Measurements from ENCODE around the gene ADGRG3. TPM values are rescaled to one million over a fixed set of nuclear protein-coding genes. Genes with fewer than 3 reads are reported as not detected.

The ADGRG3 gene
- total and polyA plus RNA-seq, 2 of the 13 experiments (the other 11 are each of a cell fraction or from before 2014, with no cell fraction given): 2.7 to 11.8 TPM

GRCh38 chr16:57660715-57661463 lies 7.2 kb upstream of the ADGRG3 start (continued):
- TF ChIP-seq DRAP1 (CRISPR knock-in tag; IDR thresholded peaks at IDR 0.05) (no peak), TEAD3 (CRISPR knock-in tag; optimal IDR thresholded peaks at IDR 0.05; ENCODE audit: borderline replicate concordance) (peak; percentile 32), ZBTB7B (CRISPR knock-in tag; IDR thresholded peaks at IDR 0.05) (no peak), NR1H2 (CRISPR knock-in tag; IDR thresholded peaks at IDR 0.05; ENCODE audit: borderline replicate concordance, low read depth) (no peak), ZBTB25 (CRISPR knock-in tag; IDR thresholded peaks at IDR 0.05) (no peak), ADNP (CRISPR knock-in tag; IDR thresholded peaks at IDR 0.05) (0 out of 2 replicates have a peak, but pooled peaks have one; percentile 68), ZNF253 (CRISPR knock-in tag; IDR thresholded peaks at IDR 0.05; ENCODE audit: borderline replicate concordance) (no peak), ZNF558 (CRISPR knock-in tag; IDR thresholded peaks at IDR 0.05; ENCODE audit: borderline replicate concordance) (no peak), HNF1A (IDR thresholded peaks at IDR 0.05; ENCODE audit: low read depth) (no peak), HNF1A (CRISPR knock-in tag; IDR thresholded peaks at IDR 0.05; ENCODE audit: borderline replicate concordance) (no peak; the same call in 1 of the 2 replicates), ZSCAN30 (CRISPR knock-in tag; IDR thresholded peaks at IDR 0.05) (no peak), TBL1XR1 (IDR thresholded peaks at IDR 0.05; ENCODE audit: borderline replicate concordance, low read length, partially characterized antibody) (no peak), DMAP1 (CRISPR knock-in tag; IDR thresholded peaks at IDR 0.05) (no peak), TCF12 (IDR thresholded peaks at IDR 0.05) (no peak), TCF12 (CRISPR knock-in tag; IDR thresholded peaks at IDR 0.05) (no peak)
- TF ChIP-seq, protein P1, sequence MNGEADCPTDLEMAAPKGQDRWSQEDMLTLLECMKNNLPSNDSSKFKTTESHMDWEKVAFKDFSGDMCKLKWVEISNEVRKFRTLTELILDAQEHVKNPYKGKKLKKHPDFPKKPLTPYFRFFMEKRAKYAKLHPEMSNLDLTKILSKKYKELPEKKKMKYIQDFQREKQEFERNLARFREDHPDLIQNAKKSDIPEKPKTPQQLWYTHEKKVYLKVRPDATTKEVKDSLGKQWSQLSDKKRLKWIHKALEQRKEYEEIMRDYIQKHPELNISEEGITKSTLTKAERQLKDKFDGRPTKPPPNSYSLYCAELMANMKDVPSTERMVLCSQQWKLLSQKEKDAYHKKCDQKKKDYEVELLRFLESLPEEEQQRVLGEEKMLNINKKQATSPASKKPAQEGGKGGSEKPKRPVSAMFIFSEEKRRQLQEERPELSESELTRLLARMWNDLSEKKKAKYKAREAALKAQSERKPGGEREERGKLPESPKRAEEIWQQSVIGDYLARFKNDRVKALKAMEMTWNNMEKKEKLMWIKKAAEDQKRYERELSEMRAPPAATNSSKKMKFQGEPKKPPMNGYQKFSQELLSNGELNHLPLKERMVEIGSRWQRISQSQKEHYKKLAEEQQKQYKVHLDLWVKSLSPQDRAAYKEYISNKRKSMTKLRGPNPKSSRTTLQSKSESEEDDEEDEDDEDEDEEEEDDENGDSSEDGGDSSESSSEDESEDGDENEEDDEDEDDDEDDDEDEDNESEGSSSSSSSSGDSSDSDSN (CRISPR knock-in tag; IDR thresholded peaks at IDR 0.05): peak; percentile 92
- TF ChIP-seq, protein P2, sequence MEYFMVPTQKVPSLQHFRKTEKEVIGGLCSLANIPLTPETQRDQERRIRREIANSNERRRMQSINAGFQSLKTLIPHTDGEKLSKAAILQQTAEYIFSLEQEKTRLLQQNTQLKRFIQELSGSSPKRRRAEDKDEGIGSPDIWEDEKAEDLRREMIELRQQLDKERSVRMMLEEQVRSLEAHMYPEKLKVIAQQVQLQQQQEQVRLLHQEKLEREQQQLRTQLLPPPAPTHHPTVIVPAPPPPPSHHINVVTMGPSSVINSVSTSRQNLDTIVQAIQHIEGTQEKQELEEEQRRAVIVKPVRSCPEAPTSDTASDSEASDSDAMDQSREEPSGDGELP (IDR thresholded peaks at IDR 0.05; ENCODE audit: borderline replicate concordance, low read depth): peak; percentile 88; the same call in 1 of the 2 replicates
- TF ChIP-seq, protein P3, sequence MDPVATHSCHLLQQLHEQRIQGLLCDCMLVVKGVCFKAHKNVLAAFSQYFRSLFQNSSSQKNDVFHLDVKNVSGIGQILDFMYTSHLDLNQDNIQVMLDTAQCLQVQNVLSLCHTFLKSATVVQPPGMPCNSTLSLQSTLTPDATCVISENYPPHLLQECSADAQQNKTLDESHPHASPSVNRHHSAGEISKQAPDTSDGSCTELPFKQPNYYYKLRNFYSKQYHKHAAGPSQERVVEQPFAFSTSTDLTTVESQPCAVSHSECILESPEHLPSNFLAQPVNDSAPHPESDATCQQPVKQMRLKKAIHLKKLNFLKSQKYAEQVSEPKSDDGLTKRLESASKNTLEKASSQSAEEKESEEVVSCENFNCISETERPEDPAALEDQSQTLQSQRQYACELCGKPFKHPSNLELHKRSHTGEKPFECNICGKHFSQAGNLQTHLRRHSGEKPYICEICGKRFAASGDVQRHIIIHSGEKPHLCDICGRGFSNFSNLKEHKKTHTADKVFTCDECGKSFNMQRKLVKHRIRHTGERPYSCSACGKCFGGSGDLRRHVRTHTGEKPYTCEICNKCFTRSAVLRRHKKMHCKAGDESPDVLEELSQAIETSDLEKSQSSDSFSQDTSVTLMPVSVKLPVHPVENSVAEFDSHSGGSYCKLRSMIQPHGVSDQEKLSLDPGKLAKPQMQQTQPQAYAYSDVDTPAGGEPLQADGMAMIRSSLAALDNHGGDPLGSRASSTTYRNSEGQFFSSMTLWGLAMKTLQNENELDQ (CRISPR knock-in tag; IDR thresholded peaks at IDR 0.05; ENCODE audit: borderline replicate concordance): no peak

Measured in HepG2 (cell line).